ENCODE measurements around the gene POLR2C.
A peak's percentile ranks its signal among the peaks of the same experiment; 100 is the strongest.

The POLR2C gene

DNA sequence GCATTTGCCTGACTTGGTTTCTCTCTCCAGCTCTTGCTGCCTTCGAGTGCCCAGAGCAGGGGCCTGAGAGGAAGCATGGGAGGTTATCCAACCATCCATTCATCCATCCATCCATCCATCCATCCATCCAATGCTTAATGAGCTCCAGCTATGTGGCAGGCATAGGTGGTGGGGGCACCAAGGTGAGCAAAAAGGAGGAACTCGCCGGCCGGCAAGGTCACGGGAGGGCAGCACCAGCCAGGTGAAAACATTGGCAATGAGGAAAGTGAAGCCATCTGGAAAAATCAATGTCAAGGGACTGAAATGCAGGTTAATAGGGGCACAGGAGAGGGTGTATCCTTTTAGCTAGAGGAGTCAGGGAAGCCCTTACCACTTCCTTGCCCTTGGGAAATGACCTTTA, 42.0 kb downstream of the POLR2C start:
- DNase-seq, result no peak

DNA sequence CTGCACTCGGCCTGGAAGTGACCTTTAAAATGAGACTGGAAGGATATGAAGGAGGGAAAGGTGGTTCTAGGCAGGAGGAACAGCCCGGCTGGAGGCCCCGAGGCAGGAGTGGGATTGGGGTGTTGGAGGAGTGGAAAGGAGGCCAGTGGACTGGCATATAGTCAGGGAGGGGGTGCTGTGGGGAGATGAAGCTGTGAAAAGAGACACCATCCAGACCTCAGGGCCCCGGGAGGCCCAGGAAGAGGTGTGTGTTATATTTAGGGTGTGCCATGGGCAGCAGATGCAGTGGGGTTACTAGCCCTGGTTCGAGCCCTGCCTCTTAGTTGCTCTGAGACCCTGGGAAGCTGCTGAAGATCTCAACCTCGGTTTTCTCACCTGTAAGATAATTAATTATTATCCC, 42.7 kb downstream of the POLR2C start:
- no peak for DNase-seq

DNA sequence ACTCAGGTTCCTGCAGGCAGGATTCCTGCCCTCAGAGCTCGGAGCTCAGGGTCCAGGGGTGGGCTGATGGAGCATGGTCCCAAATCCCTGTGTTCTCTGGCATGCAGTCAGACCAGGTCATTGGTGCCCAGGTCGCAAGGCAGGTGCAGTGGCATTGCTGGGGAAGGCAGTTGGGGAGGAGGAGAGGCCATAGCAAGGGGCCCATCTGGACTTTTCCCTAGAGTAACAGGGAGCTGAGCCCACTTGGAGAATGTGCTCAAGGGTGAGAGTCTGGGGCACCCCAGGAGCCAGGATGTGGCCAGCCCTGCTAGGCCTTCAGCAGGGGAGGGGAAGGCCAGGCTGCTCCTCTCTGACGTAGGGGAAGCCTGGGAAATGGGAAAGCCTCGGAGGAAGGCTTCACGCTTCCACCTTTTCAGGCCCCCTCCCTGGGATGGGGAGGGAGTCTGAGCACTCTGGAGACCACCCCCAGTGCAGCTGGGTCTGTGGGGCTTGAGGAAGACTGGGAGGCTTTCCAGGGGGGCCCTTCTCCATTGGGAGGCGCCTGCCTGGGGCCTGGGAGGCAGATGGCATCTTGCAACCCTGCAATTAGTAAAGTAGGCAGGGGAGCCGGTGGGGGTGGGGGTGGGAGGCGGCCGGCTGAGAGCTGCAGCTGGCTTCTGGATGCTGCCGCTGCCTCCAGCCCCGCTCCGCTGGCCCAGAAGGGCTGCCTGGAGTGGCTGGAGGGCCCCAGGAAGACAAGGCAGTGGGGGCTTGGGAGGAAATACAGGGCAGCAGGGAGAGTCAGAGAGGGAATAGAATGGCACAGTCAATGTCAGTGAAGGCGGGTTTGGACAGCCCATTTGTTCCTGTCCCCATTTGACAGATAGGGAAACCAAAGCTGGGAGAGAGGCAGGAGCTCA, 44.9 kb downstream of the POLR2C start:
- DNase-seq, result peak; percentile 43

DNA sequence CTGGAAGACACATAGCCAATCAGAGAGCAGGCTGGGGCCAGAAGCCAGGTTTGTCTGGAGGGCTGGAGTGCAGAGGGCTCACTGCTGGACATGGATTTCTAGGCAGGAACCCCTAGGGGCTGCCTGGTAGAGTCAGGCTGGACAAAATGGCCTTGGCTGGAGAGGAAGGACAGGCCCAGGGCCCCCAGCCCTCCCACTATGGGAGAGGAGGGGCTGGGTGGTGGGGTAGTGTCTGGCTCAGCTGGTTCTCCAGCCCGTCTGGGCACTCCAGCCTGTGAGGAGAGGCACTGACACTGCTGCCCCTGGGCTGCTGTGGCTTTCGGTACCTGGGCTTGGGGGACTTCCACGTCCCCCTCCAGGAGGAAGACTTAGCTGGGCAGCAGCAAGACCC, 45.6 kb downstream of the POLR2C start:
- DNase-seq, result no peak

DNA sequence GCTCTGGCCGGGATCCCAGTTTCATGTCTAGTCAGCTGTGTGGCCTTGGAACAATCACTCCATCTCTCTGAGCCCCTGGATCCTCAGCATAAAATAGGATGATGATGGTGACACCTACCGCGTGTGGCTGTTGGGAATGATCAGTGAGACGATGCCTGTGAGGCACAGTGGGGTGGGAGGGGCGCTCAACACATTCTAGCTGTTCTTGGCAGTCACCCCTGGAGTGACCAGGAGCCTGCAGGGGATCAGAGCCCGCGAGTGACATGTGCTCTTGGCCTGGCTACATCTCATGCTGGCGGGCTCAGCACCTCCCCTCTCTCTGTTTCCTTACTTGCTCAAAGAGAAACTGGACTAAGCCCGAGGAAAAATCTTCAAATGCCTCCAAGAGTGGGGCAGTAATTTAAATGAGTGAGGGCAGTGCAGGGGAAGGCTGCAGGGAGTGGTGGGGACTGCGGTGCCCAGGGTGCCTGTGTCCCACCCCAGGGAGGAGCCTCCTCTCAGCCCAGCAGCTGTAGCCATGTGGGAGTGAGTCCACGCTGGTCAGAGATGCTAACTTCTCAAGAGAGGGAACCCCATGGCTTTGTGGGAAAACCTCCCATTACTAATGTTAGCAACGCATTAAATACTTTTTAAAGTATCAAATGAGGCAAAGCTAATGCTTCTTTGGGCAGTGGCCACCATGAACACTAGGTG, 46.9 kb downstream of the POLR2C start:
- DNase-seq, result no peak

DNA sequence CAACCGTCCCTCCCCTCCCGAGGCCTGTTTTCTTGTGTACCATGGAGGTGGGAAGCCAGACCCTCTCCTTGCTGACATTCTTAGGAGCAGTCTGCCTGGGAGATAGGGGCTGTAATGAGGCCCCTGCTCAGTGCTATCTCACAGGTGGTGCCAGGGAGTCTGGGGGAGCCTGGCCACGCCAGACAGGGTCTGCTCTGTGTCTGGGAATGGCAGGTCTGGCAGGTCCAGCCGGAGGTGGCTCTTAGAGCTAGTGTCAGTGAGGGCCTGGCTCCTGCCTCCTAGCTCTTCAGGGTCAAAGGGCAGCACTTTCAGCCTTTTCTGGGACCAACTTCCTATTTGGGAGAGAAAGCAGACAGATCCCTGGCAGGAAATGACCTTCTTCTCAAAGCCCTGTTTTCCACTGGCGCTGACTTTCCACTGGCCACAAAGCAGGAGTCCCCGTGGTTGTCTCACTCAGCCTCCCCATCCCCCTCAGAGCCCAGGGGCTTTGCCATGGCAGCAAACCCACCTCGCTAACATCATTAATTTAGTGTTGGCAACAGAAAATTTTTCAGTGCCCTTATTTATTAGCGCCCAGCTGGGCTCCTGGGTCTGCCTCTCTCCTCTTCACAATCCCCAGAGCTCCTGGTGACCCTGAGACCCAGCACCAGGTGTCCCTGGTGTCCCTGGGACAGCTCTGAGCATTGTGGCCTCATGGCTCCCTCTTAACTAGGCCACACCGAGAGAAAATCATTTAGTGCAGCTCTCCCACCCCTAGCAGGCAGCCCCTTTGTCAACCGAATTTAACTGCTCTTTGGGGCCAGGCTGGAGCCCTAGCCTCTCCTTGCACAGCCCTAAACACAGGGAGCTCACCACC, 47.8 kb downstream of the POLR2C start:
- no peak for DNase-seq

DNA sequence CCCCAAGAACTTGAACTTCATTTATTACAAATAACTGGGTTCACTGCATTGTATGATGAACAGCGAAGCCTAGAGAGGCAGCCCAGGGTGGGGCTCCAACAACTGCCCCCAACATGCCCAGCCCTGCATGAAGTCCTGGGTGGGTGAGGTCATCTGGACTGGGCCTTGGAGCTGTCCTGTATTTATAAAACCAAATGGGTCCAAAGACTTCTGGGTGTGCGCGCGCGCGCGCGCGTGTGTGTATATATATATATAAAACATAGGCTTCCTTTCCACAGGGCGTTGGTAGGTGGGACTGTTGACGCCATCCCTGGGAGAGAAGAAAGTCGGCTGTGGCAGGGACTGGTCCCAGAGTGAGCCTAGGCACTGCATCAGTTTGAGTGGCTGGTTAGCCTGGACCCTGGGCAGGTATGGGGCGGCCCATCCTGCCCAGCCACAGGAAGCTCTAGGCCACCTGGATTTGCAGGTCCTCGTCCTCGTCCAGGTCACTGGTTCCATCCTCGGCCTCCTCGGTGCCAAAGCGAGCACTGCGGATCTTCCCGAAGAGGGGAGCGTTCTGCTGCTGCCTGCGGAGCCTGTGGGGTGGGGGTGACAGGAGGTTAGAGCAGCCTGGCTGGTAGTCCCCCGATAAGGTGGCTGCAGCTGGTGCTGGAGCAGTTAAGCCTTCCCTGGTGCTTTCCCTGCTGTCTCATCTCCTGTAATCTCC, 50.0 kb downstream of the POLR2C start:
- no peak for DNase-seq

DNA sequence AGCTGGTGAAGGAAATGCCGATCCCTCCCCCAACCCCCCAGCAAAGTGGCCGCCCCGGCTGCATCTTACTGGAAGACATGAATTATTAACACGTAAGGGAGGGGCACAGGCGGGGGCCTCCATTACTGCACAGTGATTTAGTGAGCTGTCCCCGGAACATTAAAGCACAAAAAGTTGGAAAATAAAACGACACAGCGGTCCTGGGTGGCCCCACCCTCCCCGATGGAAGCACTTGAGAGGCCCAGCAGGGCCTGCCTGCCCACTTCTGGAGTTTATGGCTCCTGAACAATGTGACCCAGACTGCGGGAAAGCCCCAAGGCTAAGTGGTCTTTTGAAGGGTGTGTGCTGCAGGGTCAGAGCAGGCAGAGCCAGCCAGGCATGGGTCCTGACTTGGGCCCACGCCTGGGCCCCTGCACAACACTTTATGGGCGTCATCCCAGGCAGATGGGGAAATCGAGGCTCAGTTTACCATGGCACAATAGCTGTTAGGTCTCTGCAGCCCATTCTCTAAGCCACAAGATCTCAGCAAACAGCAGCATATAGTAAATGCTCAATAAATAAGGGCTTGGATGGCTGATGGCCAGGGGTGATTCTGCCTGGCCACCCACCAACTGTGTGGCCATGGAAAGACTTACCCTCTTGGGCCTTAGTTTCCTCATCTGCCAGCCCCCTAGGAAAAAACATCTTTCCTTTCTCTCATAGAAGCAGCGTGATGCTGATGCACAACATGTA, 51.1 kb downstream of the POLR2C start:
- no peak for DNase-seq

DNA sequence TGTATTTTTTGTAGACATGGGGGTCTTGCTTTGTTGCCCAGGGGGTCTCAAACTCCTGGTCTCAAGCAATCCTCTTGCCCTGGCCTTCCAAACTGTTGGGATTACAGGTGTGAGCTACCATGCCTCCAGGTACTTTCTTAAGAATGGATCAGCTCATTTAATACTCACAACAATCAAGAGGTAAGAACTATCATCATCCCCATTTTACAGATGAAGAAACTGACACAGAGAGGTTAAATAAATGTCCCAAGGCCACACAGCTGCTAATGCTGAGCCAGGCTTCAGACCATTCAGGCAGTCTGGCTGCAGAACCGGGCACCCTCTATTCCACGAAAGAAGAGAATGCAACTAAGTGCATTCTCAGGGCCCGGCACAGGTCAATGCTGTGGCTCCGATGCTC, 51.9 kb downstream of the POLR2C start:
- DNase-seq, result no peak

DNA sequence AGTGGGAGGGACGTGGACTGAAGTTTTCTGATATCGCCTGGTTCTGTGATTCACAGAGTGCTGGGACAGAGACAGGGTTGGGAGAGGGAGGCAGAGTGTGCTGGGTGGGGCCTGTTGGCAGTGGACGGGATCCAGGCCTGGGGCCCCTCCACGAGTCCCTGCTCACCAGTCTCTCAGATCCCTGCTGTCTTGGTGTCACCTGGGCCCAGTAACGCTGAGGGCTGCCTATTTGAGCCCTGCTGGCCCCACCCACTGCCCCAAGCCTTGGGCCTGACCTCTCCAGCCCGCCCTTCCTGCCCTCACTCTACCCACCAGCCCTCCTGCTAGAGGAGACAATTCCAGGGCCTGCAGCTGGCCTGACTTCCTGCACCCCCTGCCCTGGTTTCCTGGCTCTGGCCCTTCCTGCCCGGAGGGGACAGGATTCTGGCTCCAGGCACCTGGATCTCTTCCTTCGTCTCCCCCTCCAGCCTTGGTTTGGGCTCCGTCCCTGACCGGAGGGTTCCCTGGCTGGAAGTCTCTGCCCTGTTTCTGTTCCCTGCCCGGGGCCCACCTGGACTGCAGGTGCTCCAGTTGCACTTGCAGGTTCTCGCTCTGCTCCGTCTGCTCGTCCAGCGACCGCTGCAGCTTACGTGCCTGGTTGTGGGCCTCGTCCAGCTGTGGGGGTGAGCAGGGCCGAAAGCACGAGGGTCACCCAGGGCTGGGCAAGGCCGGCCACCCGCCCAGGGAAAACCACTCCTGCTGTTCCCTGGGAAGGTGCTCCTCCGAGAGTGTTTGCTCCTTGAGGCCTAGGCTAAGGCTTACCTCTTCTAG, 52.5 kb downstream of the POLR2C start:
- DNase-seq, result no peak

DNA sequence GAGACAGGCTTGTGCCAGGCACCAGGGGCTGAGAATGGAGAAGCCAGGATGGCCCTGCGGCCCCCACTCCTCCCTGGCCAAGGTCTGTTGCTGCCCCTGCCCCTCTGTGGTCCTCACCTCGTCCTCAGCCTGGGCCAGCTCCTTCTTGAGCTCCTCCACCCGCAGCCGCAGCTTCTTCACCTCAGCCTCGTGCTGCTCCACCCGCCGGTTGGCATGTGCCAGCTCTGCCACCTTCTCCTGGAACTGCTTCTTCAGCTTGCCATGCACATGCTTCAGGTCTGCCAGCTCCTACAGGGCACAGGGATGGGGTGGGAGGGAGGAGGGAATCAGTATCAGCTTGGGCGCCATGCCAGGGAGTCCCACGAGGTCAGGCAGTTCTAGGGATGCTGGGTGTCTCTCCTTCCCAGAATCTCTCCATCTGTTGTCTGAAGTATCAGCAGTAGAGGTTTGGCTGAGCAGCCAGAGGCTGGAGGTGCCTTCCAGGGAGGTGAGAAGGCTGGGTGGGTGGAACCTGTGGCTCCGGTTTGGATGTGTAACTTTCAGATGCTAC, 53.8 kb downstream of the POLR2C start:
- peak; percentile 33 for DNase-seq

DNA sequence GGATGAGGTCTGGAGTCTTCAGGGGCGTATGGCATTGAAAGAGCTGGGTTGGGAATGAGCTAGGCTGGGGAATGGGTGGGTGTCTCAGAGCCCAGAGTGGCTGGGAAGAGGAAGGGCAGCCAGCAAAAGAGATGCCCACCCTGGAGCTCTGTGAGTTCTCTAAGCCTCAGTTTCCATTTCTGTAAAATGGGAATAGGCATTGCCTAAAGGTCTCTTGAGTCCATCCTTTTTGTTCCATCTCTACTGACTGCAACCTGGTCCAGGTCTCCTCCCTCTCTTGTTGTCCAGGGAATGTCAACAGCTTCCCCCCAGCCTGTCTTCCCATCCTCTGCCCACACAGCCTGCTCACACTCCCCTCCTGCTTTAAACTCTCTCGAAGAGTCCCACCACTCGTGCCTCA, 54.3 kb downstream of the POLR2C start:
- DNase-seq, result no peak

DNA sequence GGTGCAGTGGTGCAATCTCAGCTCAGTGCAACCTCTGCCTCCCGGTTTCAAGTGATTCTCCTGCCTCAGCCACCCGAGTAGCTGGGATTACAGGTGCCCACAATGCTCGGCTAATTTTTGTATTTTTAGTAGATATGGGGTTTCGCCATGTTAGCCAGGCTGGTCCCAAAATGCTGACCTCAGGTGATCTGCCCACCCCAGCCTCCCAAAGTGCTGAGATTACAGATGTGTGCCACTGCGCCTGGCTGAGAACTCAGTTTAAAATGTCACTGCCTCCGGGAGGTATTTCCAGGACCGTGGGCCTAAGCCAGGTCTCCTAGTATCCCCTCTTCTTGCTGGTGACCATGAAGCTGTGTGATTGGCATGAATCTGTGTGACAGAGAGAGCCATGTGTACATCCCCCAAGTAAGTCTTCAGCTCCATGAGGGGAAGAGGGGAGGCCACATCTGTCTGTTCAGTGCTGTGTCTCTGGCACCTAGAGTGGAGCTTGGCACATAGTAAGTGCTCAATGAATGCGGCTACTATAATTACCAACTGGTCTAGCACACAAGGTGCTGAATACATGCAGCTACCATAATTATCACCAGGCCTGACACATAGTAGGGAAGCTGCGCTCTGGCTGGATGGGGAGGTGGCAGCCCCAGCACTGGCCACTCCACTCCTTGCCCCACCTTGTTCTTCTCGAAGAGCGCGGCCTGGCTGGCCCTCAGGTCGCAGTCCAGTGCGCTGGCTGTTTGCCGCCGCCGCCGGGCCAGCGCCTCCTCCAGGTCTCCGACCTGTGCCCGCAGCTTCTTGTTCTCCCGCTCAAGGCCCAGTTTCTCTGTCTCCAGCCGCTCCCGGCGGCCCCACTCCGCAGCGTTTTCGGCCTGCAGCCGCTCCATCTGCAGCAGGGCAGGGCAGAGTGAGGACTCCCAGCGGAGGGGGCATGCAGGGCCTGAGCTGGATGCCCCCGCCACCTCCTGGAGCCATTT, 55.2 kb downstream of the POLR2C start:
- no peak for DNase-seq

DNA sequence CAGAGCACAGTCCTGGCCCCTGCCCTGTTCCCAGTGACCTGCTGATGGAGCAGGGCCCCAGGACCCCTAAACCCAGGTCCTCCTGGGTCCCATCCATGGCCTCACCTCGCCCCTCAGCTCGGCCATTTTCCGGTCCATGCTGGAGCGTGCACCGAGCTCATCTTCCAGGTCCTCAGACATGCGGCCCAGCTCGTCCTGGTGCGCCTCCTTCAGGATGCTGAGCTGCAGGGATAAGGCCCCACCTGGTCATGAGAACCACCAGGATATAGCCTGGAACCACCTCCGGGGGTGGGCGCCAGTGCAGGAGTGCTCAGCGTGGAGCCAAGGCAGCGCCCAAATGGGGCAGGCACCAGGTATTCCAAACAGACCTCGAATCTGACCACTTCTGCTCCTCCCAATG, 56.0 kb downstream of the POLR2C start:
- DNase-seq, result no peak

DNA sequence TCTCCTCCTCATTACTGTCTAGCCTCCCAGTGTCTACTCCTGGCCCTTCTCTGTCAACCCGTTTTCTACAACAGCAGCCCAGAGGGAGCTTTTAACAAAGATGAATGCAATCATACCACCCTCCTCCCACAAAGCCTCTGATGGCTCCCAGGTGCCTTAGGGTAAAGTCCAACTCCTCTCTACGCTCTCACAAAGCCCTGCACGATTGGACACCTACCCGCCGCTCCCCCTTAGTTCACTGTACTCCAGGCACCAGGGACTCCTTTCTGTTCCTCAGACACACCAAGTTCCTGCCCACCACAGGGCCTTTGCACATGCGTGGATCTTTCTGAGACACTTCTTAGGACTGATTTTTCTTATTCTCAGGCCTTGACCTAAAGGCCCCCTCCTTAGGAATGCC, 56.4 kb downstream of the POLR2C start:
- DNase-seq, result no peak

DNA sequence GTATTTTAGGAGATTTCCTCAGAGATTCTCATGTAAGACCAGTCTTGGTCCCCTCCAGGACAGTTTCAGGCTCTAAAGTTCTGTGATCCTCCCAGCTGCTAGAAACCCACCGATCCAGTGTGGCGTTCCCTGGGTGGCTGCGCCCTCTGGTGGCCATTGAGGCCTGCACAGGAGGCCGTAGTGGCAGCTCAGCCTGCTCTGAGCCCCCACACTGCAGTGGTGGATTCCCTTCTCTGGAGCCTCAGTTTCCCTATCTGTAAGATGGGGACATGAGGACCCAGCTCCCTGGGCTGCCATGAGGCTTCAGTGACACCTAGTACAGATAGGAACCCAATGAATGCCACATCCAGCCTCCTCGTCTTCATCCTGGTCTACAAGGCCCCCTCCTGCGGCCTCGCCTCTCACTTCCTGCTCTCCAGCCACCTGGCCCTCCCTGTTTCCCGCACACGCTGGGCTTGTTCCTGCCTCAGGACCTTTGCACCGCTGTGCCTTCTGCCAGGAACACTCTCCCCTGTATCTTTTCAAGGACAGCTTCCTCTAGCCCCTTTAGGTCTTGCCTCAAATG, 57.4 kb downstream of the POLR2C start:
- DNase-seq, result peak; percentile 56

Measured in NCI-H1694 (cell line).